Mesendoderm (in vitro differentiated cells): Measurements from ENCODE around the gene CDH15.

Experiments
- DNase-seq: peaks from one replicate; pipeline ENCODE4 v3.0.0; 2013
- H2AK5ac ChIP-seq: 2 replicates; pipeline ENCODE4 v1.6.1; 2013; ENCODE audit warnings: low read length, inconsistent platforms
- H2BK120ac ChIP-seq: 2 replicates; pipeline ENCODE4 v1.6.1; 2013; ENCODE audit warnings: low read depth, mild to moderate bottlenecking, low read length, moderate library complexity, mixed read lengths
- H2BK15ac ChIP-seq: replicated peaks from 2 replicates; pipeline ENCODE4 v1.6.1; 2013; ENCODE audit warnings: low read depth, mild to moderate bottlenecking, moderate library complexity
- H2BK5ac ChIP-seq: 2 replicates; pipeline ENCODE4 v1.6.1; 2013; ENCODE audit warnings: low read length, inconsistent platforms
- H3K18ac ChIP-seq: 2 replicates; pipeline ENCODE4 v1.6.1; 2013; ENCODE audit warnings: mild to moderate bottlenecking, low read length, mixed read lengths
- H3K23ac ChIP-seq: one replicate; pipeline ENCODE4 v1.6.1; 2013; ENCODE audit warnings: low read length
- H3K27ac ChIP-seq: 2 replicates; pipeline ENCODE4 v1.5.1; 2013; ENCODE audit warnings: low read depth, mild to moderate bottlenecking, inconsistent platforms, low read length, moderate library complexity
- H3K27me3 ChIP-seq: 2 replicates; pipeline ENCODE4 v1.6.1; 2013; ENCODE audit warnings: low read length, control low read depth, mild to moderate bottlenecking, inconsistent platforms; ENCODE audit not compliant: insufficient read depth, poor library complexity
- H3K36me3 ChIP-seq: 2 replicates; pipeline ENCODE4 v1.6.1; 2013; ENCODE audit warnings: low read length, inconsistent platforms; ENCODE audit not compliant: control insufficient read depth, insufficient read depth
- H3K4ac ChIP-seq: one replicate; pipeline ENCODE4 v1.6.1; 2013; ENCODE audit warnings: low read depth, mild to moderate bottlenecking, low read length, moderate library complexity
- H3K4me1 ChIP-seq: 2 replicates; pipeline ENCODE4 v1.6.1; 2013; ENCODE audit warnings: low read depth, low read length, inconsistent platforms; ENCODE audit not compliant: control insufficient read depth
- H3K4me2 ChIP-seq: 2 replicates; pipeline ENCODE4 v1.6.1; 2013; ENCODE audit warnings: low read length
- H3K4me3 ChIP-seq: 2 replicates; pipeline ENCODE4 v1.5.1; 2013; ENCODE audit warnings: mild to moderate bottlenecking, low read length
- H3K56ac ChIP-seq: one replicate; pipeline ENCODE4 v1.6.1; 2013; ENCODE audit warnings: low read length
- H3K79me1 ChIP-seq: 2 replicates; pipeline ENCODE4 v1.6.1; 2013; ENCODE audit warnings: low read length, inconsistent platforms
- H3K79me2 ChIP-seq: 2 replicates; pipeline ENCODE4 v1.6.1; 2013; ENCODE audit warnings: mild to moderate bottlenecking, low read length; ENCODE audit not compliant: control insufficient read depth, insufficient read depth
- H3K9ac ChIP-seq: 2 replicates; pipeline ENCODE4 v1.6.1; 2013; ENCODE audit warnings: low read length, inconsistent platforms
- H4K5ac ChIP-seq: one replicate; pipeline ENCODE4 v1.6.1; 2013; ENCODE audit warnings: low read length
- H4K8ac ChIP-seq: one replicate; pipeline ENCODE4 v1.6.1; 2013; ENCODE audit warnings: low read depth, mild to moderate bottlenecking, control low read depth, low read length, moderate library complexity
- WGBS: extraction: QIAGEN DNeasy Blood & Tissue Kit; methylation state at CpG from one replicate; pipeline ENCODE4 v1.1.7; 2013; ENCODE audit warnings: low lambda C conversion rate, missing lambda C conversion rate; ENCODE audit not compliant: insufficient coverage; ENCODE audit errors: extremely low coverage; 5-methylcytosine and 5-hydroxymethylcytosine counted together

CDH15 gene

GRCh38 chr16:89142474-89143195 lies 28.9 kb upstream of the CDH15 start:
- H3K18ac ChIP-seq, result no peak overlapping the region
- H4K8ac ChIP-seq, result no peak overlapping the region
- no peak overlapping the region for H2BK120ac ChIP-seq
- H3K27ac ChIP-seq, result no peak overlapping the region
- DNase-seq, result no peak
- H3K23ac ChIP-seq, result no peak overlapping the region
- no peaks in the 10 kb centered on the region for H3K4me1 ChIP-seq
- WGBS, result no CpG with 5 or more reads among the region's 13 CpGs
- H3K27me3 ChIP-seq, result no peaks in the 10 kb centered on the region
- H3K36me3 ChIP-seq, result no peaks in the 10 kb centered on the region
- H3K4me3 ChIP-seq, result no peak overlapping the region
- H2BK5ac ChIP-seq, result no peak overlapping the region
- H2AK5ac ChIP-seq, result no peak overlapping the region
- no peak overlapping the region for H3K4me2 ChIP-seq
- H4K5ac ChIP-seq, result no peak overlapping the region
- no peak overlapping the region for H3K4ac ChIP-seq
- no peak overlapping the region for H2BK15ac ChIP-seq
- no peak overlapping the region for H3K56ac ChIP-seq
- no peaks in the 10 kb centered on the region for H3K79me1 ChIP-seq
- no peak overlapping the region for H3K9ac ChIP-seq
- H3K79me2 ChIP-seq, result no peaks in the 10 kb centered on the region

- no peaks in the 10 kb centered on the region for H3K36me3 ChIP-seq
- no peak overlapping the region for H3K18ac ChIP-seq
- H2BK15ac ChIP-seq, result no peak overlapping the region
- H3K27me3 ChIP-seq, result no peaks in the 10 kb centered on the region
- H3K56ac ChIP-seq, result no peak overlapping the region
- H2BK120ac ChIP-seq, result no peak overlapping the region
- no peak overlapping the region for H3K4ac ChIP-seq
- no peaks in the 10 kb centered on the region for H3K79me1 ChIP-seq
- no peak overlapping the region for H3K27ac ChIP-seq
- WGBS, result no CpG with 5 or more reads among the region's 17 CpGs
- no peak overlapping the region for H3K4me2 ChIP-seq
- no peak overlapping the region for H4K8ac ChIP-seq
- no peak overlapping the region for H3K4me3 ChIP-seq
- H3K79me2 ChIP-seq, result no peaks in the 10 kb centered on the region
- no peak overlapping the region for H2AK5ac ChIP-seq
- H3K9ac ChIP-seq, result no peak overlapping the region
- H4K5ac ChIP-seq, result no peak overlapping the region
- H3K23ac ChIP-seq, result no peak overlapping the region
- H2BK5ac ChIP-seq, result no peak overlapping the region
- no peak for DNase-seq
- H3K4me1 ChIP-seq, result no peaks in the 10 kb centered on the region
Measured at GRCh38 chr16:89143201-89143741, 28.3 kb upstream of the CDH15 start.

- H3K27ac ChIP-seq, result no peak overlapping the region
- H2BK15ac ChIP-seq, result no peak overlapping the region
- H3K18ac ChIP-seq, result no peak overlapping the region
- H3K4me3 ChIP-seq, result no peak overlapping the region
- H3K23ac ChIP-seq, result no peak overlapping the region
- no peak overlapping the region for H4K5ac ChIP-seq
- H3K56ac ChIP-seq, result no peak overlapping the region
- H3K36me3 ChIP-seq, result no peaks in the 10 kb centered on the region
- H3K4me1 ChIP-seq, result no peaks in the 10 kb centered on the region
- no peak overlapping the region for H3K4me2 ChIP-seq
- H2BK5ac ChIP-seq, result no peak overlapping the region
- no peaks in the 10 kb centered on the region for H3K79me2 ChIP-seq
- H3K27me3 ChIP-seq, result no peaks in the 10 kb centered on the region
- no peak overlapping the region for H2BK120ac ChIP-seq
- H3K79me1 ChIP-seq, result no peaks in the 10 kb centered on the region
- no peak overlapping the region for H3K9ac ChIP-seq
- DNase-seq, result no peak
- H4K8ac ChIP-seq, result no peak overlapping the region
- H3K4ac ChIP-seq, result no peak overlapping the region
- H2AK5ac ChIP-seq, result no peak overlapping the region
- no CpG with 5 or more reads among the region's 22 CpGs for WGBS
Measured at GRCh38 chr16:89143911-89144675, 27.5 kb upstream of the CDH15 start.

GRCh38 chr16:89144681-89145080 lies 26.9 kb upstream of the CDH15 start:
- Histone ChIP-seq H4K5ac (no peak overlapping the region), H3K27ac (no peak overlapping the region), H3K23ac (no peak overlapping the region), H4K8ac (no peak overlapping the region), H3K36me3 (no peaks in the 10 kb centered on the region), H2BK120ac (no peak overlapping the region), H3K79me1 (no peaks in the 10 kb centered on the region), H3K79me2 (no peaks in the 10 kb centered on the region), H3K9ac (no peak overlapping the region), H3K27me3 (no peaks in the 10 kb centered on the region), H3K4me1 (no peaks in the 10 kb centered on the region), H3K56ac (no peak overlapping the region), H2BK15ac (no peak overlapping the region), H3K4me3 (no peak overlapping the region), H2AK5ac (no peak overlapping the region), H3K18ac (no peak overlapping the region), H3K4ac (no peak overlapping the region), H2BK5ac (no peak overlapping the region), H3K4me2 (no peak overlapping the region)
- no CpG with 5 or more reads among the region's 6 CpGs for WGBS
- no peak for DNase-seq

- no peak overlapping the region for H3K4ac ChIP-seq
- H3K27ac ChIP-seq, result no peak overlapping the region
- H2AK5ac ChIP-seq, result no peak overlapping the region
- H3K4me1 ChIP-seq, result no peaks in the 10 kb centered on the region
- no peak overlapping the region for H2BK120ac ChIP-seq
- H3K56ac ChIP-seq, result no peak overlapping the region
- no peak overlapping the region for H3K23ac ChIP-seq
- no peak overlapping the region for H4K5ac ChIP-seq
- H3K4me3 ChIP-seq, result no peak overlapping the region
- H3K36me3 ChIP-seq, result no peaks in the 10 kb centered on the region
- H3K4me2 ChIP-seq, result no peak overlapping the region
- WGBS, result no CpG with 5 or more reads among the region's 25 CpGs
- no peaks in the 10 kb centered on the region for H3K79me2 ChIP-seq
- no peak for DNase-seq
- no peak overlapping the region for H3K18ac ChIP-seq
- H4K8ac ChIP-seq, result no peak overlapping the region
- no peaks in the 10 kb centered on the region for H3K79me1 ChIP-seq
- no peak overlapping the region for H2BK15ac ChIP-seq
- H3K9ac ChIP-seq, result no peak overlapping the region
- H2BK5ac ChIP-seq, result no peak overlapping the region
- no peaks in the 10 kb centered on the region for H3K27me3 ChIP-seq
Measured at GRCh38 chr16:89145406-89146161, 26.0 kb upstream of the CDH15 start.
